Transverse colon (tissue), 4 donors: ENCODE measurements around the gene KEAP1. TPM values are rescaled to one million over a fixed set of nuclear protein-coding genes. Genes with fewer than 3 reads are reported as not detected.

ENCODE experiments used
- DNase-seq: peaks from one replicate; pipeline ENCODE4 v3.0.0-alpha.2; 2019
- H3K27ac ChIP-seq, 4 donors: fragments of 200-600 bp; sonication (generic); 2 replicates each; pipeline ENCODE4 v1.5.1; 2016 to 2018; ENCODE audit warnings: inconsistent platforms in 4 of 4
- H3K27me3 ChIP-seq: fragments of 200-600 bp; sonication (generic); 2 replicates; pipeline ENCODE4 v1.5.1; 2017; ENCODE audit warnings: inconsistent platforms
- H3K36me3 ChIP-seq, 4 donors: fragments of 200-600 bp; sonication (generic); 2 replicates each; pipeline ENCODE4 v1.5.1; 2017 to 2019; ENCODE audit warnings: inconsistent platforms in 4 of 4
- H3K4me1 ChIP-seq, 4 donors: fragments of 200-600 bp; sonication (generic); 2 replicates each; pipeline ENCODE4 v1.5.1; 2017 to 2020; ENCODE audit warnings: inconsistent platforms in 4 of 4
- H3K4me3 ChIP-seq, 4 donors: fragments of 200-600 bp; sonication (generic); 1 replicate in 1 of 4; 2 replicates in 3 of 4; pipeline versions ENCODE4 v1.5.1 to v1.6.1; 2017 to 2019; ENCODE audit warnings: inconsistent platforms in 4 of 4
- H3K9me3 ChIP-seq, 2 donors: fragments of 200-600 bp; sonication (generic); 2 replicates each; pipeline ENCODE4 v1.5.1; 2017 to 2019; ENCODE audit warnings: inconsistent platforms in 2 of 2
- CTCF ChIP-seq, 5 experiments: fragments of 200-600 bp in 3 of 5; fragments of 450-650 bp in 2 of 5; sonication (generic) in 3 of 5; IDR thresholded peaks; 1 replicate in 2 of 5; 2 replicates in 3 of 5; pipeline ENCODE4 v1.5.1; 2016 to 2017; ENCODE audit warnings: antibody characterized with exemption in 5 of 5, inconsistent platforms in 3 of 5, mild to moderate bottlenecking in 2 of 5, moderate library complexity in 1 of 5
- EP300 ChIP-seq: sonication (generic); formaldehyde crosslinking; IDR thresholded peaks from one replicate; pipeline ENCODE4 v1.6.1; 2017; ENCODE audit warnings: antibody characterized with exemption, low read depth
- POLR2A ChIP-seq: fragments of 450-650 bp; IDR thresholded peaks from one replicate; pipeline ENCODE4 v1.6.1; 2016; ENCODE audit warnings: antibody characterized with exemption, mild to moderate bottlenecking, moderate library complexity
- POLR2AphosphoS5 ChIP-seq, 3 donors: sonication (generic); formaldehyde crosslinking; IDR thresholded peaks; one replicate each; pipeline ENCODE4 v1.6.1; 2016; ENCODE audit warnings: antibody characterized with exemption in 3 of 3
- WGBS, 2 donors: methylation state at CpG; one replicate each; pipeline ENCODE4 v1.1.5; 2018; ENCODE audit warnings: low coverage in 1 of 2; 5-methylcytosine and 5-hydroxymethylcytosine counted together
- in situ Hi-C, 4 donors: fragments of 200-750 bp; cut with MboI; loops; one replicate each; pipeline versions ENCODE4 v1.15.0 to v1.15.1; 2017; ENCODE audit warnings: low sequenced_read_pairs in 3 of 4, low pct_ligation_motif_present in 1 of 4, low pct_unique_long_range_greater_than_20kb in 1 of 4
- intact Hi-C: fragments of 100-400 bp; cut with DNase I; formaldehyde crosslinking; loops from one replicate; pipeline ENCODE4 v1.15.1; 2023; ENCODE audit warnings: low total_unique reads
- total RNA-seq, 4 donors: library from RNA; depleted of rRNA; stranded (reverse); fragments of >200 nt; gene quantifications; one replicate each; pipeline ENCODE4 v1.1.0, GENCODE V29; 2016

KEAP1 gene
- total RNA-seq, 4 donors from 2014 or later, result 54.8 to 348 (median 79.1) TPM

- no peak for DNase-seq
- H3K27me3 ChIP-seq, result peaks cover 92% of the 10 kb centered on the region
- TF ChIP-seq POLR2A (no peak), CTCF (IDR thresholded peaks at IDR 0.05) (no peak), EP300 (no peak), POLR2AphosphoS5 (IDR thresholded peaks at IDR 0.05) (no peak)
- H3K27ac ChIP-seq, result no peak overlapping the region
- no peaks in the 10 kb centered on the region for H3K36me3 ChIP-seq
- no peak overlapping the region for H3K4me3 ChIP-seq
- no peaks in the 10 kb centered on the region for H3K9me3 ChIP-seq
- 80 to 81% methylated on average over 7 of the region's 7 CpGs for WGBS, 2 donors
- intact Hi-C loops (no loop called here), in situ Hi-C loops (no loop called here)
- peaks cover 11 to 27% (median 16%) of the 10 kb centered on the region in 4 donors for H3K4me1 ChIP-seq
These were observed 10.1 kb upstream of the KEAP1 start for GRCh38 chr19:10513223-10513622.

- intact Hi-C loops, result no loop called here
- WGBS, 2 donors, result 6% methylated on average over 14 of the region's 15 CpGs; no CpG with 5 or more reads in 1 of the 2 donors
- DNase-seq, result peak; percentile 33
These were observed 7.2 kb upstream of the KEAP1 start for GRCh38 chr19:10510301-10510802.

GRCh38 chr19:10508707-10509106 lies 5.6 kb upstream of the KEAP1 start:
- 62 to 90% methylated on average over 2 to 3 of the region's 3 CpGs for WGBS, 2 donors
- TF ChIP-seq CTCF (IDR thresholded peaks at IDR 0.05), result no peak
- TF ChIP-seq POLR2AphosphoS5 (IDR thresholded peaks at IDR 0.05), result no peak
- no peak for TF ChIP-seq EP300
- no peak for TF ChIP-seq POLR2A
- peaks cover 47% of the 10 kb centered on the region for H3K27me3 ChIP-seq

More at GRCh38 chr19:10510301-10510802, 7.2 kb upstream of the KEAP1 start:
- no peak overlapping the region for H3K27ac ChIP-seq
- no peaks in the 10 kb centered on the region for H3K36me3 ChIP-seq
- TF ChIP-seq POLR2A (no peak), CTCF (IDR thresholded peaks at IDR 0.05) (peak; percentile 47 to 76 (median 65))
- in situ Hi-C loops, result no loop called here
- H3K4me1 ChIP-seq, result peaks cover 0 to 17% (median 4%) of the 10 kb centered on the region in 4 donors
- H3K9me3 ChIP-seq, result no peaks in the 10 kb centered on the region
- no peak overlapping the region for H3K4me3 ChIP-seq
- peaks cover 63% of the 10 kb centered on the region for H3K27me3 ChIP-seq

GRCh38 chr19:10508036-10508435 lies 4.9 kb upstream of the KEAP1 start:
- no peaks in the 10 kb centered on the region for H3K36me3 ChIP-seq
- peaks cover 0 to 13% (median 2%) of the 10 kb centered on the region in 4 donors for H3K4me1 ChIP-seq
- TF ChIP-seq POLR2A, result no peak
- TF ChIP-seq EP300, result no peak
- no peak for TF ChIP-seq CTCF (IDR thresholded peaks at IDR 0.05)
- TF ChIP-seq POLR2AphosphoS5 (IDR thresholded peaks at IDR 0.05), result no peak
- H3K9me3 ChIP-seq, result no peaks in the 10 kb centered on the region
- in situ Hi-C loops, result no loop called here
- no peak for DNase-seq
- H3K4me3 ChIP-seq, result no peak overlapping the region
- H3K27me3 ChIP-seq, result peaks cover 40% of the 10 kb centered on the region
- H3K27ac ChIP-seq, result no peak overlapping the region
- 60 to 92% methylated on average over 1 to 16 of the region's 16 CpGs for WGBS, 2 donors
- intact Hi-C loops, result loop anchor here (10.0 kb wide), 2 partner anchors 57 to 137 kb away; partner anchors contain the start of genes CDKN2D and KRI1

More at GRCh38 chr19:10508707-10509106, 5.6 kb upstream of the KEAP1 start:
- no peak for DNase-seq
- in situ Hi-C loops (no loop called here), intact Hi-C loops (loop anchor here (10.0 kb wide), 2 partner anchors 56 to 136 kb away; partner anchors contain the start of genes CDKN2D and KRI1)
- Histone ChIP-seq H3K27ac (no peak overlapping the region), H3K9me3 (no peaks in the 10 kb centered on the region), H3K4me1 (peaks cover 0 to 9% (median 0%) of the 10 kb centered on the region in 4 donors), H3K36me3 (no peaks in the 10 kb centered on the region), H3K4me3 (no peak overlapping the region)
